DOHH2 (cell line): Measurements from ENCODE around the gene CTIF.

ENCODE experiments used
- EZH2phosphoT487 ChIP-seq: fragments of 200-600 bp; sonication (generic); IDR thresholded peaks from 2 replicates; pipeline ENCODE4 v1.6.1; 2017; ENCODE audit warnings: borderline replicate concordance, mild to moderate bottlenecking, antibody characterized with exemption, low read length, moderate library complexity, mixed read lengths
- TF ChIP-seq, protein P1 (sequence below): fragments of 200-600 bp; sonication (generic); IDR thresholded peaks from one replicate; pipeline ENCODE4 v1.5.1; 2014; ENCODE audit warnings: antibody characterized with exemption, mild to moderate bottlenecking, low read depth, low read length; ENCODE audit not compliant: poor library complexity, severe bottlenecking

GRCh38 chr18:48608581-48608980, 69.8 kb downstream of the CTIF start:
- TF ChIP-seq, protein P1, sequence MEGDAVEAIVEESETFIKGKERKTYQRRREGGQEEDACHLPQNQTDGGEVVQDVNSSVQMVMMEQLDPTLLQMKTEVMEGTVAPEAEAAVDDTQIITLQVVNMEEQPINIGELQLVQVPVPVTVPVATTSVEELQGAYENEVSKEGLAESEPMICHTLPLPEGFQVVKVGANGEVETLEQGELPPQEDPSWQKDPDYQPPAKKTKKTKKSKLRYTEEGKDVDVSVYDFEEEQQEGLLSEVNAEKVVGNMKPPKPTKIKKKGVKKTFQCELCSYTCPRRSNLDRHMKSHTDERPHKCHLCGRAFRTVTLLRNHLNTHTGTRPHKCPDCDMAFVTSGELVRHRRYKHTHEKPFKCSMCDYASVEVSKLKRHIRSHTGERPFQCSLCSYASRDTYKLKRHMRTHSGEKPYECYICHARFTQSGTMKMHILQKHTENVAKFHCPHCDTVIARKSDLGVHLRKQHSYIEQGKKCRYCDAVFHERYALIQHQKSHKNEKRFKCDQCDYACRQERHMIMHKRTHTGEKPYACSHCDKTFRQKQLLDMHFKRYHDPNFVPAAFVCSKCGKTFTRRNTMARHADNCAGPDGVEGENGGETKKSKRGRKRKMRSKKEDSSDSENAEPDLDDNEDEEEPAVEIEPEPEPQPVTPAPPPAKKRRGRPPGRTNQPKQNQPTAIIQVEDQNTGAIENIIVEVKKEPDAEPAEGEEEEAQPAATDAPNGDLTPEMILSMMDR = no peak
- no peak for TF ChIP-seq EZH2phosphoT487
